HPDE6-E6E7 (cell line): ENCODE measurements around the gene KRTAP9-3.
"Not testable (repeated sequence)": the region's sequence is repeated elsewhere in the genome, so short reads cannot be mapped to it uniquely, and the experiment has no call there.

Source experiments
- DNase-seq: peaks from one replicate; pipeline ENCODE4 v3.0.0; 2011; ENCODE audit warnings: missing footprints; ENCODE audit errors: extremely low spot score

The KRTAP9-3 gene, protein sequence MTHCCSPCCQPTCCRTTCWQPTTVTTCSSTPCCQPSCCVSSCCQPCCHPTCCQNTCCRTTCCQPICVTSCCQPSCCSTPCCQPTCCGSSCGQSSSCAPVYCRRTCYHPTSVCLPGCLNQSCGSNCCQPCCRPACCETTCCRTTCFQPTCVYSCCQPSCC

GRCh38 chr17:41232399-41233105, at the start of gene KRTAP9-3:
Gene KRTAP9-3 (plus strand): TSS chr17:41232449. CDS start chr17:41232502, 53 bp downstream.
- DNase-seq, result not testable (repeated sequence)

DNA sequence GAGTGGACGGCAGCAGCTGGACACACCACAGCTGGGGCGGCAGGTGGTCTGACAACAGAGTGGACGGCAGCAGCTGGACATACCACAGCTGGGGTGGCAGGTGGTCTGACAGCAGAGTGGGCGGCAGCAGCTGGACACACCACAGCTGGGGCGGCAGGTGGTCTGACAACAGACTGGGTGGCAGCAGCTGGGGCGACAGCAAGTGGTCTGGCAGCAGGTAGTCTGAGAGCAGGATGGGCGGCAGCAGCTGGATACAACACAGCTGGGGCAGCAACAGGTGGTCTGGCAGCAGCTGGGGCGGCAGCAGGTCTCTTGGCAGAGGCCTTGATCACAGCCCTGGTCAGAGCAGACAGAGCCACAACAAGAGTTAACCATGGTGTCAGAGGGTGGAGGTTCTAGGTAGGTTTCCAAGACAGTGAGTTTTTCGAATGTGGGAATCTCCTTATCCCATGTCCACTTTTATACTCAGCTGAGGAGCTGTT, 47.7 kb upstream of the KRTAP9-3 start, which contains the start of gene KRTAP4-1:
Gene KRTAP4-1 (minus strand): TSS at position 432 of the 482 bp plus-strand sequence. CDS start 57 bp downstream, at position 375.
- DNase-seq, result no peak

- no peak for DNase-seq
These were observed 47.2 kb upstream of the KRTAP9-3 start for GRCh38 chr17:41185001-41185400.

GRCh38 chr17:41186872-41187271, 45.4 kb upstream of the KRTAP9-3 start:
- DNase-seq, result no peak

GRCh38 chr17:41189837-41190318, 42.4 kb upstream of the KRTAP9-3 start, which contains the start of gene KRTAP9-1:
Gene KRTAP9-1 (plus strand): TSS chr17:41189887. CDS start chr17:41189887, 0 bp downstream.
- not testable (repeated sequence) for DNase-seq

DNA sequence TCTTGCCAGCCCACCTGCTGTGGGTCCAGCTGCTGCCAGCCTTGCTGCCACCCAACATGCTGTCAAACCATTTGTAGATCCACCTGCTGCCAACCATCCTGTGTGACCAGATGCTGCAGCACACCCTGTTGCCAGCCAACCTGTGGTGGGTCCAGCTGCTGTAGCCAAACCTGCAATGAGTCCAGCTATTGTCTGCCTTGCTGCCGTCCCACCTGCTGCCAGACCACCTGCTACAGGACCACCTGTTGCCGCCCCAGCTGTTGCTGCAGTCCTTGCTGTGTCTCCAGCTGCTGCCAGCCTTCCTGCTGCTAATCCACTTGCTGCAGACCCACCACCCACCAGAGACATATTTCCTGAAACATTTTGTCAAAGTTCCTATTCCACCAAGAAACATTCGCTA, 41.9 kb upstream of the KRTAP9-3 start:
- DNase-seq, result no peak

DNA sequence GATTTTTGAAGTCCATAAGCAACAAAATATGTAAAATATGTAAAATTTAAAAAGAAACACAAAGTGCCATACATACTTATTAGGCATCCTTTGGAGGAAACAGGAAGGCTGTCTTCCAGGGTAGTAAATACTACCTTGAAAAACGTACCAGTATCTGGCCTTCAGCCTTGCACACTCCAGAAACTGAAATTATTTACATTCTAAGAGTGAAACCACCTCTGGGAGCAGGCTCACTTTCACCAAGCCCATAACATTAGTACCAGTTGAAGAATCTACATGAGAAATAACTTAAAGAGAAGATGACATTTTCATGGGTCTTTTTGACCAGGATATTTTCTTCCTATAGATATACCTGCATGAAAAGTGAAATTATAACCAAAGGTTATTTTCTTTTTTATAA, 36.2 kb upstream of the KRTAP9-3 start:
- no peak for DNase-seq

DNA sequence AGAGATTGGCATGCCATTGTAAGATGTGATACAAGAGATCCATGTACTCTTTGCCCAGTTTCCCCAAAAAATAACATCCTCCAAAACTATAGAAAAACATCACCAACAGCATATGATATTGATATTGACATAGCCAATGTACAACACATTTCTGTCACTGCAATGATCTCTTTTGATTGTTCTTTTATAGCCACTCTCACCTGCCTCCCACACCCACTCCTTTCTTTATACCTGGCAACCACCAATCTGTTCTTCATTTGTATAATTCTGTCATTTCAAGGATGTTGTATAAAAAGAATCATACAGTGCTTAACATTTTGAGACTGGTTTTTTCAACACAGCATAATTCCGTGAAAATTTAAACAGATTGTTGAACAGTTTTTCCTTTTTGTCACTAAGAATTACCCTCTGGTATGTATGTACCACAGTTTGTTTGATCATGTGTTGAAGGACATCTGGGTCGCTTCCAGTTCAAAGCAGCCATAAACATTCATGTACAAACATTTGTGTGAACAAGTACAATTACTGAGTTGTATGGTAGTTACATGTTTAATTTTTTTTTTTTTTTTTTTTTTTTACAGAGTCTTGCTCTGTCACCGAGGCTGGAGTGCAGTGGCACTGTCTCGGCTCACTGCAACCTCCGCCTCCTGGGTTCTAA, 32.7 kb upstream of the KRTAP9-3 start:
- no peak for DNase-seq

GRCh38 chr17:41211845-41212466, 20.3 kb upstream of the KRTAP9-3 start:
- DNase-seq, result no peak

DNA sequence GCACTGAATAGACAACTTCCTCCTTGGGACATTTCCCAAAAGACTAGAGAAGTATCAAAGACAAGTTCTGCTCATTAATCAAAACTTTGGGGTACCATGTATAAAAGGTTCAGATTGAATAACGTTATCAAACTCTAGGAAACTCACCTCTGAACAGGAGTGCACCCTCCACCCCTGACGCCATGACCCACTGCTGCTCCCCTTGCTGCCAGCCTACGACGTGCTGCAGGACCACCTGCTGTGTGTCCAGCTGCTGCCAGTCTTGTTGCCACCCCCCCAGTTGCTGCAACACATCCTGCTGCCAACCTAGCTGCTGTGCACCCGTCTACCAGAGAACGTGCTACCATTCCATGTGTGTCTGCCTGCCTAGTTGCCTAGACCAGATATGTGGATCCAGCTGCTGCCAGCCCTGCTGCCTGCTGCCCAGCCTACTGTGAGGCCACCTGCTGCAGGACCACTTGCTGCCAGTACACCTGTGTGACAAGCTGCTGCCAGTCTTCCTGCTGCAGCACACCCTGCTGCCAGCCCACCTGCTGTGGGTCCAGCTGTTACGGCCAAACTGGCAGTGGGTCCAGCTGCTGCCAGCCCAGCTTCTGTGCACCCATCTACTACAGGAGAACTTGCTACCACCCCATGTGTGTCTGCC, 19.6 kb upstream of the KRTAP9-3 start:
- DNase-seq, result no peak

DNA sequence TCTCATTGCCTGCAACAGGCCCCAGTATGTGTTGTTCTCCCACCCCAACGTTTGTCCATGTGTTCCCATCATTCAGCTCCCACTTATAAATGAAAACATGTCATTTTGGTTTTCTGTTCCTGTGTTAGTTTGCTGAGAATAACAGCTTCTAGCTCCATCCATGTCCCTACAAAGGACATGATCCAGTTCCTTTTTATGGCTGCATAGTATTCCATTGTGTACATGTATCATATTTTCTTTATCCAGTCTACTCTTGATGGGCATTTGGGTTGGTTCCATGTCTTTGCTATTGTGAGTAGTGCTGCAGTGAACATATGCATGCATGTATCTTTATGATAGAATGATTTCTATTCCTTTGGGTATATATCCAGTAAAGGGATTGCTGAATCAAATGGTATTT, 16.6 kb upstream of the KRTAP9-3 start:
- no peak for DNase-seq

DNA sequence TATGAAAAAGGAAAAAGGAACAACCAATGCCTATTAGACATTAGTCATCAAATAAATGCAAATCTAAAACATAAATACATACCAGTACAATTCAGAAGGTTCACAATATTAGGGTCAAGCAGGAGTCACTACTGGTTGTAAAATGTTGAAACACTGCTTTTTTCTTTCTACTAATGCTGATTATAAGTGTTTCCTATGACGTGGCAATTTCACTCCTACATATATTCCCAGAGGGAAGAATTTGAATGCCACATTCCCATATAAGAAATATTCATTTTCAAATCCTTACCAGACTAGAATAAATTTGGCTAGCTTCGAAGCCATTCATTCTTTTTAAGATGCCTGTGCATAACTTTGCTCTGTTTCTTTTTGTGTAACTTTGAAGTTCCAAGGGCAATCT, 8.4 kb upstream of the KRTAP9-3 start:
- DNase-seq, result no peak

DNA sequence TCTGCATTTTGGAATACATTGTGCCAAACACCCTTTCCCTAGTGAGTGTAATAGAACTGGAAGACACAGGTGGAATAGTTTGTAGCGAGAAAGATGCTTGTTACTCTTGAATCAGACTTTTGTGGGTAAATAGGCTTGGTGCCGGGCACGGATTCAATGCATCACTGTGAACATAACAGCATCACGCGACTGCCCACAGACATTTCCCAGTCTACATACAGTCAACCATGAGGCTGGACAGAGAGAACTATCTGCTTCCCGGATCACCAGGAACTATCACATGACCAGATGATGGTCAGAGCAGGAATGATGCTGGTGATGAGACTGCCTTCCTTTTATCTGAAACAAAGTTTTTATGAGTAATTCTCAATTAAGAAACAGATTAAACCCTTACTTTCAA, 6.2 kb upstream of the KRTAP9-3 start:
- DNase-seq, result no peak

DNA sequence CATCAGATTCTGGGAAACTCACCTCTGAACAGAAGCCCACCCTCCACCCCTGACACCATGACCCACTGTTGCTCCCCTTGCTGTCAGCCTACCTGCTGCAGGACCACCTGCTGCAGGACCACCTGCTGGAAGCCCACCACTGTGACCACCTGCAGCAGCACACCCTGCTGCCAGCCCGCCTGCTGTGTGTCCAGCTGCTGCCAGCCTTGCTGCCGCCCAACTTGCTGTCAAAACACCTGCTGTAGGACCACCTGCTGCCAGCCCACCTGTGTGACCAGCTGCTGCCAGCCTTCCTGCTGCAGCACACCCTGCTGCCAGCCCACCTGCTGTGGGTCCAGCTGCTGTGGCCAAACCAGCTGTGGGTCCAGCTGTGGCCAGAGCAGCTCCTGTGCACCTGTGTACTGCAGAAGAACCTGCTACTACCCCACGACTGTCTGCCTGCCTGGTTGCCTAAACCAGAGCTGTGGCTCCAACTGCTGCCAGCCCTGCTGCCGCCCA, 5.6 kb upstream of the KRTAP9-3 start, which contains the start of gene KRTAP9-2:
Gene KRTAP9-2 (plus strand): TSS at position 51 of the 498 bp plus-strand sequence. CDS start 7 bp downstream, at position 58.
- not testable (repeated sequence) for DNase-seq

GRCh38 chr17:41230094-41230493, 2.2 kb upstream of the KRTAP9-3 start:
- no peak for DNase-seq

DNA sequence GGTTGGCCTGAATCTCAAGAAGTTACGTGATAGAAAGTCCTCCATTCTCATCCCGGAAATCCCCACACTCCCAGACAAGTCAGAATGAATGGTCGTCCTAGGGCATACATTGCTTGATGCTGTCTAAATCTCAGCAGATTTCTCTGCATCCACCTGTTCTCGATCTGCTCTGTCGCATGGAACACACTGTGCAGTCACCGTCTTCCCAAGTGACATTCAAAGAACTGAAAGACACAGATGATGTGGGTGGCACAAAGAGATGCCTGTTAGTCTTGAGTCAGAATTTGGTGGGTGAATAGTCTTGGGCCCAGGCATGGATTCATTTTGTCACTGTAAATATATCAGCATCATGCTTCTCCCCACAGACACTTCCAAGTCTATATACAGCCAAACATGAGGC, 518 bp upstream of the KRTAP9-3 start:
- DNase-seq, result no peak

DNA sequence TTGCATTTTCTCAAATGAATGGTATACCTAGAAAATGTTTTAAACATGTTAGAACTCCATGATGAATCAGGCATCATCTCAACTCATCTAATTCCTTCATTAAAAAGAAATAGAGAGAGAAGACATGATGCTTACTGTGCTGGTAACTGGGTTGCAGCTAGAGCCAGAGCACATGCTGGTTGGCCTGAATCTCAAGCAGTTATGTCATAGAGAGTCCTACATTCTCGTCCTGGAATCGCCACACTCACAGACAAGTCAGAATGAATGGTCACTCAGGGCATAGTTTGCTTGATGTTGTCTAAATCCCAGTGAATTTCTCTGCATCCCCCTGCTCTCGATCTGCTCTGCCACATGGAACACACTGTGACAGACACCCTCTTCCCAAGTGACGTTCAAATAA, 4.9 kb downstream of the KRTAP9-3 start:
- DNase-seq, result not testable (repeated sequence)

GRCh38 chr17:41237949-41238437, 5.7 kb downstream of the KRTAP9-3 start, which contains the start of gene KRTAP9-8:
Gene KRTAP9-8 (plus strand): TSS chr17:41237999. CDS start chr17:41238052, 53 bp downstream.
- not testable (repeated sequence) for DNase-seq

- not testable (repeated sequence) for DNase-seq
These were observed 14.9 kb downstream of the KRTAP9-3 start for GRCh38 chr17:41246995-41247787.
